Lower leg skin (tissue), 4 donors: ENCODE results near the gene POPDC2. TPM values are rescaled to one million over a fixed set of nuclear protein-coding genes. Genes with fewer than 3 reads are reported as not detected.

ENCODE experiments used
- DNase-seq, 2 donors: peaks; one replicate each; pipeline ENCODE4 v3.0.0-alpha.2; 2019; ENCODE audit warnings: low spot score in 2 of 2
- H3K4me3 ChIP-seq: fragments of 200-600 bp; sonication (generic); 2 replicates; pipeline ENCODE4 v1.5.1; 2017; ENCODE audit warnings: mild to moderate bottlenecking, low read depth; ENCODE audit not compliant: poor library complexity, severe bottlenecking
- POLR2A ChIP-seq, 2 donors: fragments of 450-650 bp; IDR thresholded peaks; one replicate each; pipeline ENCODE4 v1.6.1; 2016 to 2017; ENCODE audit warnings: antibody characterized with exemption in 2 of 2, mild to moderate bottlenecking in 1 of 2, moderate library complexity in 1 of 2
- WGBS, 2 donors: methylation state at CpG; one replicate each; pipeline ENCODE4 v1.1.5; 2018; 5-methylcytosine and 5-hydroxymethylcytosine counted together
- intact Hi-C: fragments of 100-400 bp; cut with DNase I; formaldehyde crosslinking; loops from one replicate; pipeline ENCODE4 v1.15.0; 2023; ENCODE audit warnings: low total_unique reads
- total RNA-seq, 4 donors: library from RNA; depleted of rRNA; stranded (reverse); fragments of >200 nt; gene quantifications; one replicate each; pipeline ENCODE4 v1.1.0, GENCODE V29; 2016
- TF ChIP-seq, protein P1 (sequence below), 3 donors: fragments of 450-650 bp; IDR thresholded peaks; one replicate each; pipeline ENCODE4 v1.5.1; 2016; ENCODE audit warnings: antibody characterized with exemption in 3 of 3, mild to moderate bottlenecking in 3 of 3, moderate library complexity in 2 of 3

Gene POPDC2, protein sequence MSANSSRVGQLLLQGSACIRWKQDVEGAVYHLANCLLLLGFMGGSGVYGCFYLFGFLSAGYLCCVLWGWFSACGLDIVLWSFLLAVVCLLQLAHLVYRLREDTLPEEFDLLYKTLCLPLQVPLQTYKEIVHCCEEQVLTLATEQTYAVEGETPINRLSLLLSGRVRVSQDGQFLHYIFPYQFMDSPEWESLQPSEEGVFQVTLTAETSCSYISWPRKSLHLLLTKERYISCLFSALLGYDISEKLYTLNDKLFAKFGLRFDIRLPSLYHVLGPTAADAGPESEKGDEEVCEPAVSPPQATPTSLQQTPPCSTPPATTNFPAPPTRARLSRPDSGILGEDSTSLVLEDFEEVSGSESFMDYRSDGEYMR
- 1 to 10 TPM in 3 of 4 donors, under 1 TPM in 1; 0.97 to 1.9 (median 1.3) TPM for total RNA-seq

DNA sequence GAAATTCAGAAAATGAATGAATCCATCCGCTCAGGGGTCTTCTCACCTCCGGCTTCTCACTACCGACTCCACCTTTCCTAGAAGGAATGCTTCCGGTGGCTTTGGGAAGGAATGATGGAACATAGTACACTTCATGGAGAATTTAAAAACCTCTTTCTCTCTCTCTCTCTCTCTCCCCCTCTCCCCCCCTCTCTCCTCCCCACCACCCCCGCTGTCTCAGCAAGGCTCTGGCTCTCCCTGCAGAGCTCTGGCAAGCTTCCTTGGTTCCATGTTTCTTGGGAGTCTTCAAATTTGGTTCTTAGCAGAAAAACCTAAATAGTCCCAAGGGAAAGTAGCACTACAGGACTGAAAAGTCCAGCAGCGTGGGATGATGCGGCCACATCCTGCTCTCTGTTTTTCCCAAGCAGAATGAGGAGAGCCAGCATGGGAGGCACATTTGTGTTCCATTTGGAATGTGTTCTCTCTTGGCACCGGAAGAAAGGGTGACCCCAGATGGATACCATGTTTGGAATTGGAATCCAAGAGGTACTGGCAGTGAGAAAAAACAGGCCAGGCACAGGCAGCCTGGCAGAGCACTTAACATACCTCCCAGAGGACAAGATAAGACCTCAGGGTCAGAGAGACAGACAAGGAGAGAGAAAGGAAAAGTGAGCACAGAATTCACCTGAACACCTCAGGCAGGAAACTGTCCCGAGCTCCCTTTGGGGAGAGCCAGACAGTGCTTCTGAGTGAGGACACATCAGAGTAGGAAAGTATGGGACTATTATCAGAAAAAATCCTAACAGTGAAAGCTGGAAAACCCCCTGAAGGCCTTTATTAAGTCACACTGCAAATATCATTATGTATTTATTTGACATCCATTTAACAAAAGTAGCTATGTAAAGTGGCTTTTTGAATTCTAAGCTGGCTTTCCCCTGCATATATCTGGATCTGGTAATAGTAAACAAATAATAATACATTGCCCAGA is at the start of gene POPDC2:
POPDC2 (minus strand) TSS at position 116 of the 967 bp plus-strand sequence. CDS start 166 bp downstream, outside the sequence.
- TF ChIP-seq, protein P1, sequence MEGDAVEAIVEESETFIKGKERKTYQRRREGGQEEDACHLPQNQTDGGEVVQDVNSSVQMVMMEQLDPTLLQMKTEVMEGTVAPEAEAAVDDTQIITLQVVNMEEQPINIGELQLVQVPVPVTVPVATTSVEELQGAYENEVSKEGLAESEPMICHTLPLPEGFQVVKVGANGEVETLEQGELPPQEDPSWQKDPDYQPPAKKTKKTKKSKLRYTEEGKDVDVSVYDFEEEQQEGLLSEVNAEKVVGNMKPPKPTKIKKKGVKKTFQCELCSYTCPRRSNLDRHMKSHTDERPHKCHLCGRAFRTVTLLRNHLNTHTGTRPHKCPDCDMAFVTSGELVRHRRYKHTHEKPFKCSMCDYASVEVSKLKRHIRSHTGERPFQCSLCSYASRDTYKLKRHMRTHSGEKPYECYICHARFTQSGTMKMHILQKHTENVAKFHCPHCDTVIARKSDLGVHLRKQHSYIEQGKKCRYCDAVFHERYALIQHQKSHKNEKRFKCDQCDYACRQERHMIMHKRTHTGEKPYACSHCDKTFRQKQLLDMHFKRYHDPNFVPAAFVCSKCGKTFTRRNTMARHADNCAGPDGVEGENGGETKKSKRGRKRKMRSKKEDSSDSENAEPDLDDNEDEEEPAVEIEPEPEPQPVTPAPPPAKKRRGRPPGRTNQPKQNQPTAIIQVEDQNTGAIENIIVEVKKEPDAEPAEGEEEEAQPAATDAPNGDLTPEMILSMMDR (IDR thresholded peaks at IDR 0.05): no peak
- TF ChIP-seq POLR2A (IDR thresholded peaks at IDR 0.05): no peak
- no peak within 1 kb of the TSS for H3K4me3 ChIP-seq
- 68 to 76% methylated on average over 9 of the region's 9 CpGs for WGBS, 2 donors
- intact Hi-C loops: no loop called here
- DNase-seq: no peak

DNA sequence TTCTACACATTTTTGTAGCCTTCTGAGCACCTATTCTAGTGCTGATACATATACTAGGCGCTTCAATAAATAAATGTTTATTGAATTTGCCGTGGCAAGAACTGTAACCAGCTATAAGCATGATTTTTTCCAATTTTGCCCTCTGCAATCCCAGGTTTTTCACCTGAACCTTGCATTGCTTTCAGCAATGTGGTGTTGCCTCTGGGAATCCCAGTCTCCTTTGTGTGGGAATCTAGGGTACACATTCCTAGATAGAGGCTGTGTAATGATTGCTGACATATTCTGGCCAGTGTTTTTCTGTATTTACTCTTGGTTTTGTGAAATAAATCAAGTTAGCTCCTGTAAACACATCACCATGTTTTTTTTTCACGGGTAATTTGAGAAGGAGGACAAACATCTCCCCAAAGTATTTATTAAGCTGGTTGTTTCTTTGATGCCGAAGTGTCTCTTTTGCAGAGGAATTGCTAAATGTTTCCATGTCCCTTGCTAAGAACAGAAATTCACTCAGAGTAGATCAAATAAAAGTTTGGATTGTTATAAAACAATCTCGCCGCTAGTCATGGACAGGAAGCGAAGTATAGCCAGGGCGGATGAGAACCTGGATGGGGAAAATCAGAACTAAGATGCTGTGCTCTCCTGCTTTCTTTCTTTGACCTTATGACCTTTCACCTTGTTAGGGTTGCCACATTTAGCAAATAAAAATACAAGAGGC is 43.6 kb upstream of the POPDC2 start:
- WGBS, 2 donors: 70 to 73% methylated on average over 8 of the region's 8 CpGs
- no peak overlapping the region for H3K4me3 ChIP-seq
- DNase-seq: no peak
- intact Hi-C loops: no loop called here
- no peak for TF ChIP-seq POLR2A (IDR thresholded peaks at IDR 0.05)

GRCh38 chr3:119702530-119703527 is 42.4 kb upstream of the POPDC2 start, which contains the start of gene CFAP91:
Gene CFAP91 (plus strand): TSS chr3:119703022. CDS start chr3:119703099, 77 bp downstream.
- WGBS, 2 donors: 3 to 5% methylated on average over 44 to 47 of the region's 59 CpGs
- TF ChIP-seq, protein P1 (IDR thresholded peaks at IDR 0.05): no peak
- TF ChIP-seq POLR2A (IDR thresholded peaks at IDR 0.05): no peak
- peak within 1 kb of the TSS; percentile 18 for H3K4me3 ChIP-seq
- intact Hi-C loops: no loop called here
- peak; percentile 94 to 99 for DNase-seq

DNA sequence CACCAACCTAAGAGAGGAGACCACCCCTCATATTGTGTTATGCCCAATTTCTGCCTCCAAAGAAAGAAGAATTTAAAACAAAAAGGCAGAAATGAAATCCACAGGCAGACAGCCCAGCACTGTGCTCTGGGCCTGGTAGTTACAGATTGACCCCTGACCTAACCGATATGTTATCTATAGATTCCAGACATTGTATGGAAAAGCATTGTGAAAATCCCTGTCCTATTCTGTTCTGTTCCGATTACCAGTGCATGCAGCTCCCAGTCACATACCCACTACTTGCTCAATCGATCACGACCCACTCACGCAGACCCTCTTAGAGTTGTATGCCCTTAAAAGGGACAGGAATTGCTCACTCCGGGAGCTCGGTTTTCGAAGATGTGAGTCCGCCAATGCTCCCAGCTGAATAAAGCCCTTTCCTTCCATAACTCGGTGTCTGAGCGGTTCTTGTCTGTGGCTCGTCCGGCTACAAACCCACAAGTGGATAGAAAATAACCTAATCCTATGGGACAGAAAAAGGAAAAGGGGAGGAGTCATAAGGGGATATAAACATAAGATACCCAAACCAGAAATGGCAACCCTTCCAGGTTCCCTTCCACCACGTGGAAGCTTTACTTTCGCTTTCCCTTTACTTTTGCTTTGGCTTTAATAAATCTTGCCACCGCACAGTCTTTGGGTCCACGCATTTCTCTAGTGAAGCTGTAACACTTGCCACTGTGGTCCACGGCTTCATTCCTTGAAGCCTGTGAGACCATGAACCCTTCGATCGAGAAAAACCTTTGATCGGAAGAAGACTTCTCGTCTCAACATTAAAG is 40.7 kb upstream of the POPDC2 start:
- intact Hi-C loops: no loop called here
- no peak overlapping the region for H3K4me3 ChIP-seq
- 88 to 94% methylated on average over 8 to 22 of the region's 22 CpGs for WGBS, 2 donors
- no peak for DNase-seq
- TF ChIP-seq, protein P1 (IDR thresholded peaks at IDR 0.05): no peak
- no peak for TF ChIP-seq POLR2A (IDR thresholded peaks at IDR 0.05)
